ENCODE data around the gene SHB.

DNA sequence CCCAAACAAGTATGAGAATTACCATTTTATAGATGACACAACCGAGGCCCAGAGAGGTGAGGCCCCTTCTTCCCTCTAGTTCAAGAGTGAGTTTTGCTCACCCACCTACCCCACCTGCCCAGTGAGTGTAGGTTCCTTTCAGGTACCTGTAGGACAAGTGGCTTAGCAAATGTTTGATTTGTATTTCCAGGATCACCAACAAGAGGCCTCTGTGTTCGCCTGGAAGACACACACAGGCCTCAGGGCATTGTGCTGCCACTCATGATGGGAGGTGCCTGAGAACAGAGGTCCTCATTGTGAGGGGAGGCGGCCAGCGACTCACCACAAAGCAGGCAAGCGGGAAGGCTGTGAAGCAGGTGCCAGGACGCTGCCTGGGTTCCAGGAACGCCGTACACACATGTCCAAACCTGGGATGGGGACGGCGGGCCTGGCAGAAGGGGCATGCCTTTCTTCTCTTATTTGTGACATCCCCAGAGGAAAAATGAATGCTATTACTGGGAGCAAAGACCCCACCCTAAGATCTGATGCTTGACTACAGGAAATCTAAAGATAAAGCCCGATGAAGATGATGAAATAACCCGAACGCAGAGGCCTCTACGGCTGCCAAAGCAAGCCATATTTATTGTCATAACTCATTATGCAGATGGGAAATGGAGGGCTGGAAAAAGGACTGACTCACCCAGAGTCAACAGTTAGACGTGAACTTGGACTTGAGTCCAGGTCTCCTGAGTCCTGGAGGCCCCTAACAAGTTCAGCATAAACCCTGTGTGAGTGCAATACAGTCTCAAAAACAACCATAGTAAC is 104.9 kb downstream of the SHB start:
- TF ChIP-seq, protein P1, sequence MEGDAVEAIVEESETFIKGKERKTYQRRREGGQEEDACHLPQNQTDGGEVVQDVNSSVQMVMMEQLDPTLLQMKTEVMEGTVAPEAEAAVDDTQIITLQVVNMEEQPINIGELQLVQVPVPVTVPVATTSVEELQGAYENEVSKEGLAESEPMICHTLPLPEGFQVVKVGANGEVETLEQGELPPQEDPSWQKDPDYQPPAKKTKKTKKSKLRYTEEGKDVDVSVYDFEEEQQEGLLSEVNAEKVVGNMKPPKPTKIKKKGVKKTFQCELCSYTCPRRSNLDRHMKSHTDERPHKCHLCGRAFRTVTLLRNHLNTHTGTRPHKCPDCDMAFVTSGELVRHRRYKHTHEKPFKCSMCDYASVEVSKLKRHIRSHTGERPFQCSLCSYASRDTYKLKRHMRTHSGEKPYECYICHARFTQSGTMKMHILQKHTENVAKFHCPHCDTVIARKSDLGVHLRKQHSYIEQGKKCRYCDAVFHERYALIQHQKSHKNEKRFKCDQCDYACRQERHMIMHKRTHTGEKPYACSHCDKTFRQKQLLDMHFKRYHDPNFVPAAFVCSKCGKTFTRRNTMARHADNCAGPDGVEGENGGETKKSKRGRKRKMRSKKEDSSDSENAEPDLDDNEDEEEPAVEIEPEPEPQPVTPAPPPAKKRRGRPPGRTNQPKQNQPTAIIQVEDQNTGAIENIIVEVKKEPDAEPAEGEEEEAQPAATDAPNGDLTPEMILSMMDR (IDR thresholded peaks at IDR 0.05), result no peak
- TF ChIP-seq POLR2A (IDR thresholded peaks at IDR 0.05), result no peak
